Measurements from ENCODE around the gene TTLL11. TPM values are rescaled to one million over a fixed set of nuclear protein-coding genes. Genes with fewer than 3 reads are reported as not detected.

Gene TTLL11
- total and polyA plus RNA-seq, 2 experiments from 2014 or later, result 0.57 to 1.4 TPM

GRCh38 chr9:121889990-121890563 is 203.0 kb downstream of the TTLL11 start (continued):
- no peak for TF ChIP-seq REST (IDR thresholded peaks at IDR 0.05; ENCODE audit: unreplicated experiment)
- no peak for TF ChIP-seq EZH2 (IDR thresholded peaks at IDR 0.05; ENCODE audit: low read depth, unreplicated experiment)

GRCh38 chr9:121888438-121888775 is 204.7 kb downstream of the TTLL11 start:
- Histone ChIP-seq H3K27ac (ENCODE audit: low read depth) (no peak overlapping the region), H3K79me2 (replicated peaks; ENCODE audit: insufficient read depth) (no peaks in the 10 kb centered on the region), H3K4me3 (no peak overlapping the region), H3K9me2 (ENCODE audit: insufficient read depth) (no peaks in the 10 kb centered on the region), H2AFZ (no peak overlapping the region), H3K27me3 (ENCODE audit: insufficient read depth) (no peaks in the 10 kb centered on the region), H3K36me3 (ENCODE audit: insufficient read depth) (no peaks in the 10 kb centered on the region), H3K4me2 (no peak overlapping the region), H4K20me1 (replicated peaks; ENCODE audit: insufficient read depth) (no peaks in the 10 kb centered on the region), H3F3A (replicated peaks; ENCODE audit: low read depth) (no peaks in the 10 kb centered on the region), H3K4me1 (ENCODE audit: insufficient read depth) (0 out of 2 replicates have a peak, but pooled peaks cover 7% of the 10 kb centered on the region)
- no peaks in the 10 kb centered on the region for H3K36me3 Mint-ChIP-seq (ENCODE audit: low read depth)
- DNase-seq (ENCODE audit: low spot score) (no peak), ATAC-seq (no peak)
- H3K27ac Mint-ChIP-seq, result no peak overlapping the region
- H3K9me3 Mint-ChIP-seq, result no peaks in the 10 kb centered on the region
- H3K4me1 Mint-ChIP-seq, result peaks cover 32% of the 10 kb centered on the region
- H3K4me3 Mint-ChIP-seq, result no peak overlapping the region
- H3K27me3 Mint-ChIP-seq (ENCODE audit: insufficient read depth, low read depth, poor library complexity), result peaks cover 7% of the 10 kb centered on the region
- TF ChIP-seq ETS1 (IDR thresholded peaks at IDR 0.05), result no peak
- TF ChIP-seq POLR2AphosphoS5 (IDR thresholded peaks at IDR 0.05; ENCODE audit: low read depth), result no peak
- no peak for TF ChIP-seq STAT1 (IDR thresholded peaks at IDR 0.05; ENCODE audit: unreplicated experiment)
- no peak for TF ChIP-seq JUNB (IDR thresholded peaks at IDR 0.05; ENCODE audit: unreplicated experiment)
- no peak for TF ChIP-seq ZNF331 (CRISPR knock-in tag; IDR thresholded peaks at IDR 0.05; ENCODE audit: low read depth)
- TF ChIP-seq ZNF114 (CRISPR knock-in tag; IDR thresholded peaks at IDR 0.05), result no peak
- no peak for TF ChIP-seq CREB1 (CRISPR knock-in tag; IDR thresholded peaks at IDR 0.05; ENCODE audit: low read depth)
- no peak for TF ChIP-seq CTCF (conservative IDR thresholded peaks at IDR 0.05; ENCODE audit: low read depth in 2 of 2)
- TF ChIP-seq ZNF462 (CRISPR knock-in tag; IDR thresholded peaks at IDR 0.05), result no peak
- TF ChIP-seq EZH2phosphoT487 (IDR thresholded peaks at IDR 0.05; ENCODE audit: unreplicated experiment), result no peak
- TF ChIP-seq EZH2 (IDR thresholded peaks at IDR 0.05; ENCODE audit: low read depth, unreplicated experiment), result no peak
- TF ChIP-seq NANOG (IDR thresholded peaks at IDR 0.05; ENCODE audit: borderline replicate concordance), result no peak
